Mucosa of rectum (tissue), 2 donors: ENCODE results near the gene TRAF2.
A peak's percentile ranks its signal among the peaks of the same experiment; 100 is the strongest.
"Not testable (repeated sequence)": the region's sequence is repeated elsewhere in the genome, so short reads cannot be mapped to it uniquely, and the experiment has no call there.

Source experiments
- H3K27ac ChIP-seq, 2 donors: one replicate each; pipeline ENCODE4 v1.7.0; 2013; ENCODE audit warnings: inconsistent platforms in 2 of 2, low read depth in 2 of 2, low read length in 2 of 2
- H3K27me3 ChIP-seq, 2 donors: one replicate each; pipeline ENCODE4 v1.7.0; 2013; ENCODE audit warnings: low read length in 2 of 2; ENCODE audit not compliant: control insufficient read depth in 2 of 2, insufficient read depth in 2 of 2
- H3K36me3 ChIP-seq, 2 donors: one replicate each; pipeline ENCODE4 v1.7.0; 2013; ENCODE audit warnings: low read length in 2 of 2; ENCODE audit not compliant: control insufficient read depth in 2 of 2, insufficient read depth in 2 of 2
- H3K4me1 ChIP-seq, 2 donors: one replicate each; pipeline ENCODE4 v1.7.0; 2013; ENCODE audit warnings: low read length in 2 of 2, mild to moderate bottlenecking in 1 of 2; ENCODE audit not compliant: control insufficient read depth in 2 of 2, insufficient read depth in 2 of 2
- H3K4me3 ChIP-seq, 2 donors: one replicate each; pipeline ENCODE4 v1.7.0; 2013; ENCODE audit warnings: low read length in 2 of 2
- H3K9ac ChIP-seq, 2 donors: one replicate each; pipeline ENCODE4 v1.7.0; 2013; ENCODE audit warnings: low read length in 2 of 2, low read depth in 1 of 2, mild to moderate bottlenecking in 1 of 2
- H3K9me3 ChIP-seq, 2 donors: one replicate each; pipeline ENCODE4 v1.7.0; 2013; ENCODE audit warnings: low read length in 2 of 2; ENCODE audit not compliant: control insufficient read depth in 2 of 2
- donor health status: healthy.
- donor health status: Normal muscosa, but diverticular disease.

TRAF2 gene

DNA sequence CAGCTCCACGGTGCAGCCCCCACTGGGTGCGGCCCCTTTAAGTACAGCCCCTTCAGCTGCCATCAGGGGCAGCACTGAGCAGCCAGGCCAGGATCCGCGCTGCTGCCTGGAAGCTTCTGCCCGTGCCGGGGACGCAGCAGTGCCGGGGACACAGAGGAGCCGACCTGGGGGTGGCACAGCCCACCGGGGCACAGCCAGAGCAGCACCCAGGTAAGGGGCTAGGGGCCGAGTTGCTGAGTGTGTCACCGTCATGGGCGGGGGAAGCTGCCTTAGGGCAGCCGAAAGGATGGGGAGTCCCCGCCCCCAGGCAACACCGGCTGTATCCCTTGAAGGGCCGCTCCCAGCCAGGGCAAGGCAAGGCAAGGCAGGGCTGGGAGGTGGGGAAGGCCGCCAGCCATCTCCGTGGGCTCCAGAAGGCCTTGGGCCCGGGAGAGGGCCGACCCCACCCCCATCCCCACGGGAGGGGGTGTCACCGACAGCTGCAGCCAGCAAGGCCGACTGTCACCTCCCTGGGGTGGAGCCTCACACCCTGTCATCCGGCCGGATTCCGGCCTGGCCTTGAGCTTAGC lies 43.9 kb upstream of the TRAF2 start, which contains the start of gene AJM1:
TSS of gene AJM1 (plus strand) at position 99 of the 569 bp plus-strand sequence. CDS start 1,937 bp downstream, outside the sequence.
- Histone ChIP-seq H3K4me3 (peak within 1 kb of the TSS; percentile 64 to 68), H3K9ac (peak within 1 kb of the TSS; percentile 24 to 70), H3K27ac (peak within 1 kb of the TSS; percentile 86), H3K4me1 (peaks cover 34 to 36% of the 10 kb centered on the region in 2 donors)
- not testable (repeated sequence) for H3K36me3 ChIP-seq, H3K9me3 ChIP-seq, H3K27me3 ChIP-seq

DNA sequence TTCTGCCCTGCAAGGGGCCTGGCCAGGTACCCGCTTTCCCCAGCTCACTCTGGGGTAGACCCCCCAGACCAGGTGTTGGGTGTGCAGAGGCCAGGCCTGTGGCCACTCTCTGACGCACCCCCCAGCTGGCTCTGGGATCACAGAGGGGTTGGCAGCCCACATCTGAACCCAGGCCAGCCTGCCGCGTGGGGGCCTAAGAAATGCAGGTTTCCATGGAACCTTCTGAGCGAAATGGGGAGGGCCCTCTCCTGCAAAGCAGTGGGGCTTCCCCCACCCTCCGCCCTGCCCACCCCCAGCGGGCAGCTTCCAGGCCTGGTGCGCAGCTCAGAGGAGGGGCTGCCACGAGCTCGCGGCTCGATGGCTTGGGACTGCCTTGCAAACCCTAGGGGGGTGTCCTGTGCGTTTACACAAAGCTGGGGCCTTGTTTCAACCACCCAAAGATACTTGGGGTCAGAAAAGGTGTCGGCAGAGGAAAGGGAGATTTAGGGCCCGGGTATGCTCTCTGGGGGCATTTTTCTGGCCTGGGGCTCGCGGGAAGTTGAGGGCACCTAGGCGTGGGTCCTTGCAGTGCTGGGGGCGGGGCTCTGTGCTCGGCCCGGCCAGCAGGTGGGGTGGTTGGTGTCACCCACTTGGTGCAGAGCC lies 43.0 kb upstream of the TRAF2 start:
- not testable (repeated sequence) for H3K4me3 ChIP-seq, H3K27me3 ChIP-seq, H3K36me3 ChIP-seq, H3K9me3 ChIP-seq
- Histone ChIP-seq H3K9ac (peak overlapping the region; percentile 0 to 24), H3K27ac (peak overlapping the region; percentile 30 to 86), H3K4me1 (peaks cover 34 to 42% of the 10 kb centered on the region in 2 donors)

DNA sequence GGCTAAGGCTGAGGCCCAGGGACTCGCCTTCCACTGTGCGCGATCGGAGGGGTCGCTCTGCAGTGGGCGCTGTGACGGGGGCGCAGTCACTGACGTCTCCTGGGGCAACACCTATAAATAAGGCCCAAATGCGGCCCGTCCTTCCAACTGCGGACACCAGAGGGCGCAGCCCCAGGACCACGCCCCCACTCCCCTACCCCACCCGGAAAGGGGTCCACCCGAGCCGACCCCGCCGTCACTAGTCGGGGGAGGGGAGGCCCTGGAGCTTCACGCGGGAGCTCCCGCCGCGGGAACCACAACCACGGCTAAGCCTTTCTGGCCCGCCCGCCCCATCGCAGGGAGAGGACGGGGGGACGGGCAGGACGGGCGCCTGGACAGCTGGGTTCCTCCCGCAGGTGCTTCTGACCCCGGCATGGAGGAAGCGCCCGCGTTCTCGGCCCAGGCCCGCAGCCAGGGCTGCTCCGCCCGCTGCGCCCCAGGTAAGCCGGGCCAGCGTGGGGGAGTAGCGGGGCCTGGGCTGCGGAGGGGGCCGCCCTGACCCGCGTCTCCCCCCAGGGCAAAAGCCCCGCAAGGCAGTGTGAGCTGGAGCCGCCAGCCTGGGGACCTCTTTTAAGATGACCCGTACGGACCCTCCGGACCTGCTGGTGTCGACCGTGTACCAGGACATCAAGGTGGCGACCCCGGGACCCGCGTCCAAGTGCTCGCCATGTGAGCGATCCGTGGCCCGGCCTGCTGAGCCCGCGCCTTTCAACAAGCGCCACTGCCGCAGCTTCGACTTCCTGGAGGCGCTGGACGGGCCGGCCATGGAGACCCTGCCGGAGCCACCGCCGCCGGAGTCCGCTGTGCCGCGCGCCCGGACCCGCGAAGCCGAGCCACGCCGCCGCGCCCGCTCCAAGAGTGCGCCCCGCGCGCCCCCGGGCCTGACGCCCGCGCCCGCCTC lies 42.2 kb upstream of the TRAF2 start:
- H3K4me3 ChIP-seq = not testable (repeated sequence)

DNA sequence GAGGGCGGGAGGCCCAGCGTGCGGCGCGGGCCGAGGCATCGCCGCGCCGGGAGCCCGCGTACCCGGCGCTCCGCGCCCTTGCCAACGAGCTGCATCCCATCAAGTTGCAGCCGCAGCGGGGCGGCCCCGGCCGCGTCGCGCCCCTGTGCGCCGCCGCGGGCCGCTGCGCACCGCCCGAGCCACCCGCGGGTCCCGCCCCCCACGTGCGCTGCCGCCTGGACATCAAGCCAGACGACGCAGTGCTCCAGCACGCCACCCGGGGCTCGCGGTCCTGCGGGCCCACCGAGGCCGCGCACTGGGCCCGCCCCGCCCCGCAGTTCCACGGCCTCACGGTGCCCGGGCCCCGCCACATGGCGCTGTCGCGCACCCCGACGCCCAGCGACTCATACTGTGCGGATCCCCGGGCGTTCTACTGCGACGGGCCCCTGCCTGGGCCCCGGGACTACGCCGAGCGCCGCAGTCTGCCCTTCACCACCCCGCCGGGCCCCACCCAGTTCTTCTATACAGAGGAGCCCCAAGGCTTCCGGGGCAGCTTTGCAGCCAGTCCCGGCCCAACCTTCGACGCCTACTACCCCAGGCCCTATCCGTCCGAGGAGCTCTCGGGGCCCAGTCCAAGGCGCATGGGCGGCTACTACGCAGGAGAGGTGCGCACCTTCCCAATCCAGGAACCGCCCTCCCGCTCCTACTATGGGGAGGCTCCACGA lies 41.4 kb upstream of the TRAF2 start:
- peaks cover 36 to 42% of the 10 kb centered on the region in 2 donors for H3K4me1 ChIP-seq
- no peaks in the 10 kb centered on the region for H3K36me3 ChIP-seq
- no peak overlapping the region for H3K4me3 ChIP-seq
- peaks cover 0 to 3% of the 10 kb centered on the region in 2 donors for H3K27me3 ChIP-seq
- H3K27ac ChIP-seq = no peak overlapping the region
- H3K9ac ChIP-seq = no peak overlapping the region
- H3K9me3 ChIP-seq = no peaks in the 10 kb centered on the region

More for the DNA sequence above, 42.2 kb upstream of the TRAF2 start:
- not testable (repeated sequence) for H3K36me3 ChIP-seq, H3K9ac ChIP-seq, H3K27me3 ChIP-seq, H3K9me3 ChIP-seq
- Histone ChIP-seq H3K27ac (peak overlapping the region in 1 of 2 donors; percentile 30), H3K4me1 (peaks cover 34 to 40% of the 10 kb centered on the region in 2 donors)

DNA sequence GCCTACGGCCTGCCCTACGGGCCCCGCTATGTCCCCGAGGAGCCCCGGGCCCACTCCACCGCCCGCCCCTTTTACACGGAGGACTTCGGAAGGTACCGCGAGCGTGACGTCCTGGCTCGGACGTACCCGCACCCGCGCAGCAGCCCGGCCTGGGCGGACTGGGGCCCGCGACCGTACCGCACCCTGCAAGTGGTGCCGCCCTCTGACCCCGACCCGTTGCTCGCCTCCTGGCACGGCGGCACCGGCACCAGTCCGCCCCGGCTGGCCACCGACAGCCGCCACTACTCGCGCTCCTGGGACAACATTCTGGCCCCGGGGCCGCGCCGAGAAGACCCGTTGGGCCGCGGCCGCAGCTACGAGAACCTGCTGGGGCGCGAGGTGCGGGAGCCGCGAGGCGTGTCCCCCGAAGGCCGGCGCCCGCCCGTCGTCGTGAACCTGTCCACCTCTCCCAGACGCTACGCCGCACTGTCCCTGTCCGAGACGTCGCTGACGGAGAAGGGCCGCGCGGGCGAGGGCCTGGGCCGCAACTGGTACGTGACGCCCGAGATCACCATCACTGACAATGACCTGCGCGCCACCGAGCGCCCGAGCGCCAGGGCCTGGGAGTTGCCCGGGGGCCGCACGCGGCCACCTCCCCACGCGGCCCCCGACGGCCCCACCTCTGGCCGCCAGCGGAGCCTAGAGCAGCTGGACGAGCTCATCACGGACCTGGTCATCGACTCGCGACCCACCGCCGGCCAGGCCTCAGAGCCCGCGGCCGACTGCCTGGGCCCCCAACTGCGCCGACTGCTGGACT lies 40.7 kb upstream of the TRAF2 start:
- no peak overlapping the region for H3K4me3 ChIP-seq
- no peak overlapping the region for H3K9ac ChIP-seq
- no peaks in the 10 kb centered on the region for H3K9me3 ChIP-seq
- no peak overlapping the region for H3K27ac ChIP-seq
- H3K36me3 ChIP-seq = peaks cover 2 to 3% of the 10 kb centered on the region in 2 donors
- H3K4me1 ChIP-seq = peaks cover 36 to 41% of the 10 kb centered on the region in 2 donors
- peaks cover 0 to 3% of the 10 kb centered on the region in 2 donors for H3K27me3 ChIP-seq

DNA sequence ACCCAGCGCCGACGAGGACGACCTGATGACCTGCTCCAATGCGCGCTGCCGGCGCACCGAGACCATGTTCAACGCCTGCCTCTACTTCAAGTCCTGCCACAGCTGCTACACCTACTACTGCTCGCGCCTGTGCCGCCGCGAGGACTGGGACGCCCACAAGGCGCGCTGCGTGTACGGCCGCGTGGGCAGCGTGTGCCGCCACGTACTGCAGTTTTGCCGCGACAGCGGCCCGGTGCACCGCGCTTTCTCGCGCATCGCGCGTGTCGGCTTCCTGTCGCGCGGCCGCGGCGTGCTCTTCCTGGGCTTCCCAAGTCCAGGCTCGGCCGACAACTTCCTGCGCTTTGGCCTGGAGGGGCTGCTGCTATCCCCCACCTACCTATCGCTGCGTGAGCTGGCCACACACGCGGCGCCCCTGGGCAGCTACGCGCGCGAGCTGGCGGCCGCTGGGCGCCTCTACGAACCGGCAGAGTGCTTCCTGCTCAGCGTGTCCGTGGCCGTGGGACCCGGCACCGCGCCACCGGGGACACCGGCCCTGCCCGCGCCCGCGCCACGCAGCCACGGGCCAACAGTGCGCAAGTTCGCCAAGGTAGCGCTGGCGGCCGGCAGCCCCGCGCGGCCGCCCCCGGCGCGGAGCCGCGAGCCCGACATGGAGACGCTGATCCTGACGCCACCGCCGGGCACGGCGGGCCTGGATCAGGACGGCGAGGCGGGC lies 39.8 kb upstream of the TRAF2 start:
- H3K4me3 ChIP-seq = peak overlapping the region; percentile 23 to 31
- peak overlapping the region; percentile 61 to 94 for H3K27ac ChIP-seq
- H3K9me3 ChIP-seq = no peaks in the 10 kb centered on the region
- peaks cover 0 to 3% of the 10 kb centered on the region in 2 donors for H3K27me3 ChIP-seq
- H3K4me1 ChIP-seq = peaks cover 30 to 35% of the 10 kb centered on the region in 2 donors
- H3K36me3 ChIP-seq = peaks cover 4 to 10% of the 10 kb centered on the region in 2 donors
- H3K9ac ChIP-seq = no peak overlapping the region

DNA sequence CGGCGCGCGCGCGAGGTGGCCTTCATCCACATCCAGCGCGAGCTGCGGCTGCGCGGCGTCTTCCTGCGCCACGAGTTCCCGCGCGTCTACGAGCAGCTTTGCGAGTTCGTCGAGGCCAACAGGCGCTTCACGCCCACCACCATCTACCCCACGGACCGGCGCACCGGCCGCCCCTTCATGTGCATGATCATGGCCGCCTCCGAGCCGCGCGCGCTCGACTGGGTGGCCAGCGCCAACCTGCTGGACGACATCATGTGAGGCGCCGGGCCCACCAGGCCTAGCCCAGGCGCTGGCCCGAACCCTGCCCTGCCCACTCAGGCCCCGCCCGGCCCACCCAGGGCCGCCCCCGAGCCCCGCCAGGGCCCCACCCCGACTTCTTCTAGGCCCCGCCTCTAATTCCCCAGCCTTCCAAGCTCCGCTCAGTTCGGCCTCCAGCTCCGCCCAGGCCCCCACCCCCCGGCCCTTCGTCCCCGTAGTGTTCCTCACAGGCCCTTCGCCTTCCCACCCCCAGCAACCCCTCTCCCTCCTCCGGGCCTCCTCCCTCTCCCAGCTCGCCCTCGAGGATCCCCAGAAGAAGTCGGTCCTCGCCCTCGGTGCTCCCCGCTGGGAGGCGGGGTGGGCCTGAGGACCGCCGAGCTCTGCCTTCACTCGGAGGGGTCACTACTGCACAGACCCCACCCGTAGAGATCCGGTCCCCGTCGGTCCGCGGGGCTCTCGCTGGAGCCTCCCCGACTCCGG lies 39.1 kb upstream of the TRAF2 start:
- peaks cover 23 to 28% of the 10 kb centered on the region in 2 donors for H3K4me1 ChIP-seq
- H3K9me3 ChIP-seq = no peaks in the 10 kb centered on the region
- H3K36me3 ChIP-seq = peaks cover 4 to 10% of the 10 kb centered on the region in 2 donors
- H3K4me3 ChIP-seq = peak overlapping the region; percentile 90 to 92
- H3K27me3 ChIP-seq = peaks cover 0 to 3% of the 10 kb centered on the region in 2 donors
- peak overlapping the region; percentile 56 to 97 for H3K9ac ChIP-seq
- peak overlapping the region; percentile 94 to 98 for H3K27ac ChIP-seq

DNA sequence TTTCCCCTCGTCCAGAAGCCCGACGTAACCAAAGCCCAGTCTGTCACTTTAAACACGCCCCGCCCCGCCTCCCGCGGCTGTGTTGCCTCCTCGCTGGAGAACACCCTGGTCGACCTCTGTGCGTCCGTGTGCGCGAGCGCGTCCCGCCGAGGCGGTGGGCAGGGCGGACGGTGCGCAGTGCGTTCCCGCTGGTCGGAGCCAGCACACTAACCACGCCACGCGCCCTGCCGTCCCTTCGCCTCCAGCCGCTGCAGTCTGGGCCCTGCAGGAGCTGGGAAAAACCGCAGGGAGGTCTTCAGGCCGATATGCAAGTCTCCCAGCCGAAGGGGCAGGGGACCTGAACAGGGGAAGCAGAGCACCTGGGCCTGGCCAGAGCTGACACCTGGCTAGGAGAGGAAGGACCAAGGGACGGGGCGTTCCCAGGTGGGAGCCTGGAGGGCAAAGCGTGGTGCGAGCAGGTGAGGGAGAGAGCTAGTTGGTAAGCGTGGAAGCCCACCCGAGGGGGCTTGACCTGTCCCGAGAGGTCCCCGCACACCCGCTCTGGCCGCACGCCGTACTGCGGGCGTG lies 38.4 kb upstream of the TRAF2 start:
- H3K9ac ChIP-seq = peak overlapping the region; percentile 90 to 97

More for the DNA sequence above, 38.4 kb upstream of the TRAF2 start:
- Histone ChIP-seq H3K27ac (peak overlapping the region; percentile 94 to 98), H3K36me3 (peaks cover 4 to 10% of the 10 kb centered on the region in 2 donors), H3K27me3 (peaks cover 0 to 3% of the 10 kb centered on the region in 2 donors), H3K9me3 (no peaks in the 10 kb centered on the region), H3K4me3 (peak overlapping the region; percentile 90 to 92), H3K4me1 (peaks cover 19 to 28% of the 10 kb centered on the region in 2 donors)
